ENCODE measurements around the gene ST6GALNAC6. TPM values are rescaled to one million over a fixed set of nuclear protein-coding genes. Genes with fewer than 3 reads are reported as not detected.

Gene ST6GALNAC6
- total and polyA plus RNA-seq, 2 of the 8 experiments (the other 6 are each of a cell fraction or from before 2014, with no cell fraction given), result 43.7 to 64.4 TPM

GRCh38 chr9:127869310-127870152 lies 29.9 kb downstream of the ST6GALNAC6 start (continued):
- TF ChIP-seq CHD2 (IDR thresholded peaks at IDR 0.05; ENCODE audit: low read length), result no peak
- no peak for TF ChIP-seq TEAD4 (IDR thresholded peaks at IDR 0.05; ENCODE audit: low read depth, low read length)
- TF ChIP-seq YY1 (IDR thresholded peaks at IDR 0.05; ENCODE audit: low read depth, low read length), result peak; percentile 43; the same call in 1 of the 2 replicates
- TF ChIP-seq, protein P1, sequence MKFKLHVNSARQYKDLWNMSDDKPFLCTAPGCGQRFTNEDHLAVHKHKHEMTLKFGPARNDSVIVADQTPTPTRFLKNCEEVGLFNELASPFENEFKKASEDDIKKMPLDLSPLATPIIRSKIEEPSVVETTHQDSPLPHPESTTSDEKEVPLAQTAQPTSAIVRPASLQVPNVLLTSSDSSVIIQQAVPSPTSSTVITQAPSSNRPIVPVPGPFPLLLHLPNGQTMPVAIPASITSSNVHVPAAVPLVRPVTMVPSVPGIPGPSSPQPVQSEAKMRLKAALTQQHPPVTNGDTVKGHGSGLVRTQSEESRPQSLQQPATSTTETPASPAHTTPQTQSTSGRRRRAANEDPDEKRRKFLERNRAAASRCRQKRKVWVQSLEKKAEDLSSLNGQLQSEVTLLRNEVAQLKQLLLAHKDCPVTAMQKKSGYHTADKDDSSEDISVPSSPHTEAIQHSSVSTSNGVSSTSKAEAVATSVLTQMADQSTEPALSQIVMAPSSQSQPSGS (IDR thresholded peaks at IDR 0.05; ENCODE audit: low read length), result no peak
- TF ChIP-seq KDM1A (IDR thresholded peaks at IDR 0.05; ENCODE audit: borderline replicate concordance, low read length), result peak; percentile 75; the same call in 1 of the 2 replicates
- no peak for TF ChIP-seq ATF3 (IDR thresholded peaks at IDR 0.05; ENCODE audit: insufficient read depth, low read depth, low read length)
- TF ChIP-seq TCF12 (IDR thresholded peaks at IDR 0.05; ENCODE audit: low read depth, low read length), result peak; percentile 85; the same call in 1 of the 2 replicates
- no peak for TF ChIP-seq BACH1 (IDR thresholded peaks at IDR 0.05; ENCODE audit: low read length)
- TF ChIP-seq GTF2F1 (IDR thresholded peaks at IDR 0.05; ENCODE audit: borderline replicate concordance, low read depth, low read length), result no peak
- no peak for TF ChIP-seq HDAC2 (IDR thresholded peaks at IDR 0.05; ENCODE audit: borderline replicate concordance in 1 of 2, low read depth in 2 of 2, low read length in 2 of 2)
- peak; percentile 96 to 97 for TF ChIP-seq RAD21 (IDR thresholded peaks at IDR 0.05 in 1 of 2, conservative IDR thresholded peaks at IDR 0.05 in 1 of 2; ENCODE audit: low read depth in 2 of 2, low read length in 2 of 2)
- no peak for TF ChIP-seq TBP (IDR thresholded peaks at IDR 0.05; ENCODE audit: low read depth, low read length)
- TF ChIP-seq BCL11A (IDR thresholded peaks at IDR 0.05; ENCODE audit: low read depth in 2 of 2, low read length in 2 of 2), result no peak
- TF ChIP-seq TAF1 (IDR thresholded peaks at IDR 0.05; ENCODE audit: low read depth, low read length), result no peak
- no peak for TF ChIP-seq KDM5A (IDR thresholded peaks at IDR 0.05; ENCODE audit: low read length)
- 0 out of 2 replicates have a peak, but pooled peaks have one; percentile 15 for TF ChIP-seq SRF (IDR thresholded peaks at IDR 0.05; ENCODE audit: low read depth, low read length)
- TF ChIP-seq PHF8 (conservative IDR thresholded peaks at IDR 0.05; ENCODE audit: low read depth, low read length), result no peak
- TF ChIP-seq NANOG (IDR thresholded peaks at IDR 0.05; ENCODE audit: insufficient read depth, low read depth, low read length, poor library complexity, severe bottlenecking), result no peak
